ENCODE data around the gene B4GALT4.

DNA sequence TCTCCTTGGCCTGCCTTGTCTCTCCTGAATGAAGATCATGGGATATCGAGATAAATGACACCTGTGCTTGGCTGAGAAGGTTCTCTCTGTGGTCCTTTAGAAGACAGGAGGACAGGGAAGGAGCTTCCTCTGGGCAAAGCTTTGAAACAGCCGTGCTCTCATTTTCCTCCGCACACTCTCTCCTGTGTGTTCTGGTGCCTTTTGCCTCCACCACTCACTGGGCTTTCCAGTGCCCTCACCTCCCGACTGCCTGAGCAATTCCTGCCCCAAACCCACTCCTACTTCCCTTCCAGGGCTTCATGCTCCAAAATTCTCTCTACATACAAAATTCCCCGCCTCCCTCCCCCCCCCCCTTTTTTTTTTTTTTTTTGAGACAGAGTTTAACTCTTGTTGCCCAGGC is 35.0 kb downstream of the B4GALT4 start:
- no peak for TF ChIP-seq CTCF (conservative IDR thresholded peaks at IDR 0.05; ENCODE audit: low read length)
- TF ChIP-seq EZH2phosphoT487 (IDR thresholded peaks at IDR 0.05; ENCODE audit: borderline replicate concordance) = no peak
